Measurements from ENCODE around the gene FAM180B.

Gene FAM180B

DNA sequence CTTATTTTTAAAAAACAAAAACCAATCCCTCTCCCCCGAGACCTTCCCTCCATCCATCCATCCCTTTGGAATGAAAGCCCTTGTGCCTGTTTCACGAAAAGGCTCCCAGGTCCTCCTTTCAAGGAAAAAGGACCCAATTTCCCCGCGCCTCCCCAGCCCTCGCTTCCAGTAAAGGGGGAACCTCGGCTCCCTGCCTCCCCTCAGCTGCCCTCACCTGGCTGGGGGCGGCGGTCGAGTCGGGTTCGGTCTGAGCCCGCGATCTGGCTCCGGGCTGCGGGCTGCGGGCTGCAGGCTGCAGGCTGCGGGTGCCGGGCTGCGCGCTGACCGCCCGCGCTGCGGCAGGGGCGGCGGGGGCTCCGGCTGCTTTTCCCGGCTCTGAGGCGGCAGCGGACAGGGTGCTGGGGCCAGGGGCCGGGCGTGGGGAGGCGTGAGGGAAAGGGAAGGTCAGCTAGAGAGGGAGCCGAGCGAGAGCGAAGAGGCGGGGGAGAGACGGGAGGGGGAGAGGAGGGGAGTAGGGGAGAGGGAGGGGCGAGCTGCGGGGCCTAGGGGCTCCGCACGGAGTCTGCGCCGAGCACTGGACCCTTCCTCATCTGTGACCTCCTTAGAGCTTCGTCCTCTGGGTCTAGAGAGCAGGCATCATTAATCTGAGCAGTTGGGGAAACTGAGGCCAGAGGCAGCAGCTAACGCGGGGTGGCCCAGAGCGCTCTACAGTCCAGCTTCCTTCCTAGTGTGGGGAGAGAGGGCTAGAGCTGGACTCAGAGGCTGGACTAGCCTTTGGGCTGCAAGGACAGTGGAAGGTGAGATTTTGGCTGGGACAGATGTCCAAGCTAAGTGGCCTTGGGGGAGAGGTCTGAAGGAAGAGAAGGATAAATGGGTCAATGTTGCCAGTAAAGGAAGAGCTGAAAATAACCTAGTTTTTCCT is 7.7 kb downstream of the FAM180B start, which contains the start of gene C1QTNF4:
C1QTNF4 (minus strand) TSS at position 478 of the 922 bp plus-strand sequence. CDS start 3,601 bp downstream, outside the sequence.
- Histone ChIP-seq H3K4me3 (ENCODE audit: low read length in 2 of 2) (peak within 1 kb of the TSS; percentile 57 to 81), H3K9me3 (replicated peaks in 1 of 2; ENCODE audit: control insufficient read depth in 2 of 2, insufficient read depth in 1 of 2, low read depth in 1 of 2, low read length in 2 of 2) (no peaks in the 10 kb centered on the region), H3K27ac (replicated peaks; ENCODE audit: low read length) (no peak within 1 kb of the TSS), H4K8ac (ENCODE audit: low read depth, low read length) (no peak within 1 kb of the TSS), H3K36me3 (replicated peaks in 1 of 2; ENCODE audit: control insufficient read depth in 2 of 2, insufficient read depth in 2 of 2, low read length in 2 of 2) (no peaks in the 10 kb centered on the region), H3K23ac (ENCODE audit: low read depth, low read length, poor library complexity) (peak within 1 kb of the TSS; percentile 80), H3K4me1 (ENCODE audit: control insufficient read depth in 2 of 2, insufficient read depth in 1 of 2, low read depth in 1 of 2, low read length in 2 of 2) (peaks cover 10 to 24% of the 10 kb centered on the region in 2 donors), H2AK5ac (ENCODE audit: low read depth, low read length) (peak within 1 kb of the TSS; percentile 59), H3K18ac (ENCODE audit: low read length) (peak within 1 kb of the TSS; percentile 98), H3K14ac (ENCODE audit: low read length) (peak within 1 kb of the TSS; percentile 38), H2BK12ac (ENCODE audit: low read length) (peak within 1 kb of the TSS; percentile 41), H3K4ac (ENCODE audit: low read length) (no peak within 1 kb of the TSS), H2AFZ (ENCODE audit: low read length) (peak within 1 kb of the TSS; percentile 95), H2BK5ac (ENCODE audit: low read length) (no peak within 1 kb of the TSS), H3K4me2 (ENCODE audit: insufficient read depth, low read length, poor library complexity, severe bottlenecking) (peak within 1 kb of the TSS; percentile 97), H2BK15ac (ENCODE audit: low read length) (peak within 1 kb of the TSS; percentile 67), H3K79me1 (ENCODE audit: low read depth, low read length) (peaks cover 2% of the 10 kb centered on the region), H4K91ac (ENCODE audit: low read depth, low read length, poor library complexity) (no peak within 1 kb of the TSS), H2BK120ac (ENCODE audit: low read depth, low read length) (peak within 1 kb of the TSS; percentile 56), H3K27me3 (ENCODE audit: control insufficient read depth in 3 of 3, insufficient read depth in 3 of 3, low read depth in 1 of 3, low read length in 3 of 3) (peaks cover 0 to 21% (median 3%) of the 10 kb centered on the region in 3 experiments), H3K9ac (ENCODE audit: low read depth, low read length, poor library complexity) (peak within 1 kb of the TSS; percentile 92)
- no CpG with 5 or more reads among the region's 48 CpGs for WGBS, 2 donors (ENCODE audit: extremely low coverage in 2 of 2, insufficient read length in 2 of 2, insufficient replicate concordance in 1 of 2)
- DNase-seq (ENCODE audit: low spot score), result peak; percentile 31

DNA sequence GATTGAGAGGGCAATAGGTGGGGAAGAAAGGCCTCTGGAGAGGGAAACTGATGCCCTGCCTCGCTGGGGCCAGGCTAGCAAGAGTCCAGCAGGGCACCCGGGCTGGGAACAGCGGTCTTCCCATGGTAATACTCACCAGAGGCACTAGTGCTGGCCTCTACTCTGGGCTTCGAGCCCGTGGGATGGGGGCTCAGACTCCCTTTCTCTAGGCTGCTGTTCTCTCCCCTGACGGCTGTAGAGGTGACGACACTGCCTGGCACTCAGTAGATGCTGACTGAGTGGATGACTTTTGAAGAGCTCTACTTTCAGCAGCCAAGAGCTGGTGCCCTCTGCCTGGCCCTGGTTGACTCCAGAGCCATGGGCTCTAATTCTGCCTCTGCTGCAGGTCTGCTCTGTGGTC is 8.6 kb downstream of the FAM180B start:
- Histone ChIP-seq H3K4me3 (ENCODE audit: low read length in 2 of 2) (peak overlapping the region in 1 of 2 donors; percentile 57), H3K18ac (ENCODE audit: low read length) (peak overlapping the region; percentile 80), H2BK120ac (ENCODE audit: low read depth, low read length) (peak overlapping the region; percentile 56), H2BK5ac (ENCODE audit: low read length) (no peak overlapping the region), H3K4me2 (ENCODE audit: insufficient read depth, low read length, poor library complexity, severe bottlenecking) (no peak overlapping the region), H4K91ac (ENCODE audit: low read depth, low read length, poor library complexity) (no peak overlapping the region), H3K9ac (ENCODE audit: low read depth, low read length, poor library complexity) (no peak overlapping the region), H4K8ac (ENCODE audit: low read depth, low read length) (no peak overlapping the region), H2BK12ac (ENCODE audit: low read length) (peak overlapping the region; percentile 33), H2AFZ (ENCODE audit: low read length) (peak overlapping the region; percentile 95), H3K27ac (replicated peaks; ENCODE audit: low read length) (no peak overlapping the region), H3K23ac (ENCODE audit: low read depth, low read length, poor library complexity) (peak overlapping the region; percentile 39), H3K36me3 (replicated peaks in 1 of 2; ENCODE audit: control insufficient read depth in 2 of 2, insufficient read depth in 2 of 2, low read length in 2 of 2) (no peaks in the 10 kb centered on the region), H3K14ac (ENCODE audit: low read length) (no peak overlapping the region), H2AK5ac (ENCODE audit: low read depth, low read length) (peak overlapping the region; percentile 59), H2BK15ac (ENCODE audit: low read length) (no peak overlapping the region), H3K27me3 (ENCODE audit: control insufficient read depth in 3 of 3, insufficient read depth in 3 of 3, low read depth in 1 of 3, low read length in 3 of 3) (peaks cover 0 to 21% (median 3%) of the 10 kb centered on the region in 3 experiments), H3K79me1 (ENCODE audit: low read depth, low read length) (no peaks in the 10 kb centered on the region), H3K9me3 (replicated peaks in 1 of 2; ENCODE audit: control insufficient read depth in 2 of 2, insufficient read depth in 1 of 2, low read depth in 1 of 2, low read length in 2 of 2) (no peaks in the 10 kb centered on the region), H3K4ac (ENCODE audit: low read length) (no peak overlapping the region), H3K4me1 (ENCODE audit: control insufficient read depth in 2 of 2, insufficient read depth in 1 of 2, low read depth in 1 of 2, low read length in 2 of 2) (peaks cover 12 to 27% of the 10 kb centered on the region in 2 donors)
- no peak for DNase-seq (ENCODE audit: low spot score)
- no CpG with 5 or more reads among the region's 7 CpGs for WGBS, 2 donors (ENCODE audit: extremely low coverage in 2 of 2, insufficient read length in 2 of 2, insufficient replicate concordance in 1 of 2)

DNA sequence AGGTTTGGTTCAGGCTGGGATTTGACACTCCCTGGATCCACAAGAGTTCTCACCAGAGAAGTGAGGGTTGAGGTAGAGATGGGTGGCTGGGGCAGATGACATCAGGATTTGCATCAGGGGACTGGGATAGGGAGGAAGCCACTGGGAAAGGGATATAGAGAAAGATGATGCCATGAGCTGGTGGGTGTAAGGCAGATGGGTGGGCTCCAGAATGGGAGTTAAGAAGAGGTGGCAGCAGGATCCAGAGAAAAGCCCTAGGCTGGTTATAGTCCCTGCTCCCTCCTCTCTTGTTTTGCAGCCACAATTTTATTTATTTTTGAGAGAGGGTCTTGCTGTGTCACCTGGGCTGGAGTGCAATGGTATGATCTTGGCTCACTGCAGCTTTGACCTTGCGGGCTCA is 9.5 kb downstream of the FAM180B start:
- no peak overlapping the region for H3K4ac ChIP-seq (ENCODE audit: low read length)
- no peak overlapping the region for H4K8ac ChIP-seq (ENCODE audit: low read depth, low read length)
- no peak overlapping the region for H3K27ac ChIP-seq (replicated peaks; ENCODE audit: low read length)
- no peak overlapping the region for H2BK15ac ChIP-seq (ENCODE audit: low read length)
- H3K9ac ChIP-seq (ENCODE audit: low read depth, low read length, poor library complexity), result no peak overlapping the region
- H3K27me3 ChIP-seq (ENCODE audit: control insufficient read depth in 3 of 3, insufficient read depth in 3 of 3, low read depth in 1 of 3, low read length in 3 of 3), result peaks cover 0 to 21% (median 3%) of the 10 kb centered on the region in 3 experiments
- no peak overlapping the region for H2AK5ac ChIP-seq (ENCODE audit: low read depth, low read length)
- no peak overlapping the region for H4K91ac ChIP-seq (ENCODE audit: low read depth, low read length, poor library complexity)
- H3K4me2 ChIP-seq (ENCODE audit: insufficient read depth, low read length, poor library complexity, severe bottlenecking), result no peak overlapping the region
- H2BK5ac ChIP-seq (ENCODE audit: low read length), result no peak overlapping the region
- peaks cover 12 to 29% of the 10 kb centered on the region in 2 donors for H3K4me1 ChIP-seq (ENCODE audit: control insufficient read depth in 2 of 2, insufficient read depth in 1 of 2, low read depth in 1 of 2, low read length in 2 of 2)
- H2BK120ac ChIP-seq (ENCODE audit: low read depth, low read length), result no peak overlapping the region
- H3K18ac ChIP-seq (ENCODE audit: low read length), result no peak overlapping the region
- no peaks in the 10 kb centered on the region for H3K79me1 ChIP-seq (ENCODE audit: low read depth, low read length)
- H3K23ac ChIP-seq (ENCODE audit: low read depth, low read length, poor library complexity), result no peak overlapping the region
- WGBS, 2 donors (ENCODE audit: extremely low coverage in 2 of 2, insufficient read length in 2 of 2, insufficient replicate concordance in 1 of 2), result no CpG with 5 or more reads among the region's 1 CpG
- H2BK12ac ChIP-seq (ENCODE audit: low read length), result no peak overlapping the region
- H3K4me3 ChIP-seq (ENCODE audit: low read length in 2 of 2), result no peak overlapping the region
- no peak for DNase-seq (ENCODE audit: low spot score)
- H2AFZ ChIP-seq (ENCODE audit: low read length), result no peak overlapping the region
- H3K14ac ChIP-seq (ENCODE audit: low read length), result no peak overlapping the region
- no peaks in the 10 kb centered on the region for H3K36me3 ChIP-seq (replicated peaks in 1 of 2; ENCODE audit: control insufficient read depth in 2 of 2, insufficient read depth in 2 of 2, low read length in 2 of 2)
- no peaks in the 10 kb centered on the region for H3K9me3 ChIP-seq (replicated peaks in 1 of 2; ENCODE audit: control insufficient read depth in 2 of 2, insufficient read depth in 1 of 2, low read depth in 1 of 2, low read length in 2 of 2)

DNA sequence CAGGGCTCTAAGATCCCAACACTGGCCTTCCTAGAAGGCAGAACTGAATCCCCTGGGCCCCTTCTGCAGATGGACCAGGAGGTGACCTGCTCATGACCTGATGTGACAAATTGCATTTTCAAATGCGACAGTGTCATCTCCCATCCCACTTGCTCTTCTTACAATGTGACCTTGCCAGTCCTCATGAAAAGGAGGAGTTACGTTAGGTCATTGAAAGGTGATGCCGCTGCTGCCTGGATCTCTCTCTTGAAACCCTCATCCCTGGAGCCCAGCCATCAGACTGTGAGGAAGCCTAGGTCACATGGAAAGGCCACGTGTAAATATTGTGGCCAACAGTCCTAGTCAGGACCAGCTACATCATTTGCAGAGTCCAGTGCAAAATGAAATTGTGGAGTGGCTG is 13.4 kb downstream of the FAM180B start:
- H4K91ac ChIP-seq (ENCODE audit: low read depth, low read length, poor library complexity), result no peak overlapping the region
- no peak overlapping the region for H3K4me2 ChIP-seq (ENCODE audit: insufficient read depth, low read length, poor library complexity, severe bottlenecking)
- no peak overlapping the region for H2BK12ac ChIP-seq (ENCODE audit: low read length)
- no peak overlapping the region for H2BK15ac ChIP-seq (ENCODE audit: low read length)
- no peak overlapping the region for H2AFZ ChIP-seq (ENCODE audit: low read length)
- no peak overlapping the region for H3K9ac ChIP-seq (ENCODE audit: low read depth, low read length, poor library complexity)
- H2AK5ac ChIP-seq (ENCODE audit: low read depth, low read length), result no peak overlapping the region
- no peak overlapping the region for H4K8ac ChIP-seq (ENCODE audit: low read depth, low read length)
- DNase-seq (ENCODE audit: low spot score), result no peak
- no peak overlapping the region for H3K4ac ChIP-seq (ENCODE audit: low read length)
- no peak overlapping the region for H3K18ac ChIP-seq (ENCODE audit: low read length)
- H2BK5ac ChIP-seq (ENCODE audit: low read length), result no peak overlapping the region
- no peak overlapping the region for H3K14ac ChIP-seq (ENCODE audit: low read length)
- H3K9me3 ChIP-seq (replicated peaks in 1 of 2; ENCODE audit: control insufficient read depth in 2 of 2, insufficient read depth in 1 of 2, low read depth in 1 of 2, low read length in 2 of 2), result peaks cover 0 to 2% of the 10 kb centered on the region in 2 donors
- peaks cover 2 to 5% of the 10 kb centered on the region in 2 donors for H3K4me1 ChIP-seq (ENCODE audit: control insufficient read depth in 2 of 2, insufficient read depth in 1 of 2, low read depth in 1 of 2, low read length in 2 of 2)
- WGBS, 2 donors (ENCODE audit: extremely low coverage in 2 of 2, insufficient read length in 2 of 2, insufficient replicate concordance in 1 of 2), result no CpG with 5 or more reads among the region's 4 CpGs
- H3K79me1 ChIP-seq (ENCODE audit: low read depth, low read length), result no peaks in the 10 kb centered on the region
- H3K36me3 ChIP-seq (replicated peaks in 1 of 2; ENCODE audit: control insufficient read depth in 2 of 2, insufficient read depth in 2 of 2, low read length in 2 of 2), result no peaks in the 10 kb centered on the region
- no peak overlapping the region for H3K27ac ChIP-seq (replicated peaks; ENCODE audit: low read length)
- no peak overlapping the region for H3K4me3 ChIP-seq (ENCODE audit: low read length in 2 of 2)
- peaks cover 0 to 2% (median 0%) of the 10 kb centered on the region in 3 experiments for H3K27me3 ChIP-seq (ENCODE audit: control insufficient read depth in 3 of 3, insufficient read depth in 3 of 3, low read depth in 1 of 3, low read length in 3 of 3)
- no peak overlapping the region for H2BK120ac ChIP-seq (ENCODE audit: low read depth, low read length)
- no peak overlapping the region for H3K23ac ChIP-seq (ENCODE audit: low read depth, low read length, poor library complexity)
